ENCODE measurements around the gene ZNF780A.

GRCh38 chr19:40070058-40070457 is 20.7 kb downstream of the ZNF780A start:
- TF ChIP-seq CTCF (conservative IDR thresholded peaks at IDR 0.05; ENCODE audit: low read length) (no peak), EZH2phosphoT487 (IDR thresholded peaks at IDR 0.05; ENCODE audit: borderline replicate concordance, low read depth, low read length) (no peak)
